ENCODE measurements around the gene BIVM.

GRCh38 chr13:102814793-102815192 lies 15.9 kb downstream of the BIVM start:
- TF ChIP-seq POLR2A (IDR thresholded peaks at IDR 0.05): no peak
- TF ChIP-seq CTCF (IDR thresholded peaks at IDR 0.05): no peak
